Upper lobe of left lung (tissue), 6 donors: ENCODE results near the gene NOTCH3. TPM values are rescaled to one million over a fixed set of nuclear protein-coding genes. Genes with fewer than 3 reads are reported as not detected.

Experiments used
- ATAC-seq, 2 donors: fragments of 200-7000 bp; cut with Tn5 transposase; one replicate each; pipeline ENCODE4 v1.9.1; 2022; ENCODE audit warnings: mild to moderate bottlenecking in 2 of 2, moderate library complexity in 2 of 2; ENCODE audit not compliant: low FRiP score in 2 of 2
- DNase-seq, 2 donors: peaks; one replicate each; pipeline ENCODE4 v3.0.0-alpha.2; 2019 to 2020
- H3K27ac ChIP-seq, 4 donors: fragments of 200-600 bp; sonication (generic); one replicate each; pipeline ENCODE4 v1.5.1; 2016 to 2019
- H3K27me3 ChIP-seq, 4 donors: fragments of 200-600 bp; sonication (generic); one replicate each; pipeline ENCODE4 v1.5.1; 2017 to 2019
- H3K36me3 ChIP-seq, 4 donors: fragments of 200-600 bp; sonication (generic); one replicate each; pipeline ENCODE4 v1.5.1; 2016 to 2019
- H3K4me1 ChIP-seq, 4 donors: fragments of 200-600 bp; sonication (generic); one replicate each; pipeline ENCODE4 v1.5.1; 2018 to 2019
- H3K4me3 ChIP-seq, 4 donors: fragments of 200-600 bp; sonication (generic); one replicate each; pipeline ENCODE4 v1.5.1; 2017 to 2019; ENCODE audit warnings: mild to moderate bottlenecking in 2 of 4, moderate library complexity in 1 of 4
- H3K9me3 ChIP-seq, 4 donors: fragments of 200-600 bp; sonication (generic); one replicate each; pipeline ENCODE4 v1.5.1; 2018 to 2019
- EP300 ChIP-seq, 4 donors: sonication (generic); formaldehyde crosslinking; IDR thresholded peaks; one replicate each; pipeline ENCODE4 v1.5.1; 2017; ENCODE audit warnings: antibody characterized with exemption in 4 of 4, control low read depth in 2 of 4
- POLR2A ChIP-seq, 4 donors: fragments of 450-650 bp; IDR thresholded peaks; one replicate each; pipeline ENCODE4 v1.5.1; 2016 to 2017; ENCODE audit warnings: antibody characterized with exemption in 4 of 4, mild to moderate bottlenecking in 2 of 4
- POLR2AphosphoS5 ChIP-seq, 2 donors: sonication (generic); formaldehyde crosslinking; IDR thresholded peaks; one replicate each; pipeline ENCODE4 v1.5.1; 2017; ENCODE audit warnings: antibody characterized with exemption in 2 of 2
- WGBS, 2 donors: methylation state at CpG; one replicate each; pipeline ENCODE4 v1.1.5; 2017 to 2018; 5-methylcytosine and 5-hydroxymethylcytosine counted together
- total RNA-seq, 6 donors: library from RNA; depleted of rRNA in 4 of 6; stranded (reverse); fragments of >200 nt in 4 of 6; gene quantifications; one replicate each; pipeline versions ENCODE4 v1.1.0 to v1.2.1, GENCODE V29; 2016 to 2021
- TF ChIP-seq, protein P1 (sequence below), 6 experiments: fragments of 450-650 bp in 4 of 6; fragments of 200-600 bp in 2 of 6; sonication (generic) in 2 of 6; IDR thresholded peaks; one replicate each; pipeline ENCODE4 v1.5.1; 2016 to 2019; ENCODE audit warnings: antibody characterized with exemption in 6 of 6
- donor health status: DM: no; HTN: no; CAD: no; lungs with moderate emphysema.
- donor health status: DM: no; HTN: yes; CAD: no; lungs with severe emphysema.

NOTCH3 gene
- total RNA-seq, 6 donors from 2014 or later: 23.9 to 56.6 (median 43.1) TPM

DNA sequence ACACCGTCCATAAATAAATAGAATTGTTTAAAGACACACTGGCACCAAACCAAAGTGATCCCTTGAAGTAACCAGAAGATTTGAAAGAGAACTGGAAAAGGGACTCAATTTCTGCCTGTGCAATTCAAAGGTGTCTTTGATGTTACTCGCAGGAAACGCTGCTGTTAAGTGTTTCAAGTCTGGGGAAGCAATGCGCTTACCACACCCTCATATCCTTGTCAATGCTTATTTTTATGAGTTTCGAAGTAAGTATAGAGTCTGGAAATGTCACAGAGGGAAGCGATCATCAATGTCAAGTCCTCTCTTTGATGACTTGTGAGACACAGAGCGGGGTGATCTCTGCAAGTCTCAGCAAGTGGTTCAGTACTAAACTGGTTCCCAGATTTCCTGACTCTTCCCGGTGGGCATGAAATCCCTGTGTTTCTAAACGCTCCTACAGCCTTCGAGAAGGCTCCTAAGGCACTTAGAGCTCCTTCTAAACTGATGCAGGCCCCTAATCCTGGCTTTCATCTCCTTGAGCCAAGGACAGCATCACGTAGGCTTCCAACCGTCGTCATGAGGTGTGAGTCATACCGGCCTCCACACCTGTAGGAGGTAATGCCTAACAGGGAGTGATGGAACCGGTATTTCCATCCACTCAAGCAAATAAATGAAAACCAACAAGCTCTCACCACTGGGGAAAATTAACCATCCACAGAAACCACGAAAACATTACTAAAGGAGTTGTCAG is 70.8 kb downstream of the NOTCH3 start:
- H3K27ac ChIP-seq: no peak overlapping the region
- H3K4me1 ChIP-seq: peaks cover 0 to 6% (median 4%) of the 10 kb centered on the region in 4 donors
- DNase-seq (peak in 1 of 2 donors; percentile 41), ATAC-seq (no peak)
- H3K27me3 ChIP-seq: no peaks in the 10 kb centered on the region
- WGBS, 2 donors: 60 to 63% methylated on average over 16 of the region's 16 CpGs
- no peaks in the 10 kb centered on the region for H3K36me3 ChIP-seq
- H3K4me3 ChIP-seq: no peak overlapping the region
- H3K9me3 ChIP-seq: no peaks in the 10 kb centered on the region
- TF ChIP-seq POLR2A (IDR thresholded peaks at IDR 0.05) (no peak), EP300 (IDR thresholded peaks at IDR 0.05) (no peak), POLR2AphosphoS5 (IDR thresholded peaks at IDR 0.05) (no peak)
- TF ChIP-seq, protein P1, sequence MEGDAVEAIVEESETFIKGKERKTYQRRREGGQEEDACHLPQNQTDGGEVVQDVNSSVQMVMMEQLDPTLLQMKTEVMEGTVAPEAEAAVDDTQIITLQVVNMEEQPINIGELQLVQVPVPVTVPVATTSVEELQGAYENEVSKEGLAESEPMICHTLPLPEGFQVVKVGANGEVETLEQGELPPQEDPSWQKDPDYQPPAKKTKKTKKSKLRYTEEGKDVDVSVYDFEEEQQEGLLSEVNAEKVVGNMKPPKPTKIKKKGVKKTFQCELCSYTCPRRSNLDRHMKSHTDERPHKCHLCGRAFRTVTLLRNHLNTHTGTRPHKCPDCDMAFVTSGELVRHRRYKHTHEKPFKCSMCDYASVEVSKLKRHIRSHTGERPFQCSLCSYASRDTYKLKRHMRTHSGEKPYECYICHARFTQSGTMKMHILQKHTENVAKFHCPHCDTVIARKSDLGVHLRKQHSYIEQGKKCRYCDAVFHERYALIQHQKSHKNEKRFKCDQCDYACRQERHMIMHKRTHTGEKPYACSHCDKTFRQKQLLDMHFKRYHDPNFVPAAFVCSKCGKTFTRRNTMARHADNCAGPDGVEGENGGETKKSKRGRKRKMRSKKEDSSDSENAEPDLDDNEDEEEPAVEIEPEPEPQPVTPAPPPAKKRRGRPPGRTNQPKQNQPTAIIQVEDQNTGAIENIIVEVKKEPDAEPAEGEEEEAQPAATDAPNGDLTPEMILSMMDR (IDR thresholded peaks at IDR 0.05): no peak

GRCh38 chr19:15128162-15128770 is 72.5 kb downstream of the NOTCH3 start:
- no peak for DNase-seq
- no peaks in the 10 kb centered on the region for H3K9me3 ChIP-seq
- H3K4me3 ChIP-seq: no peak overlapping the region
- WGBS, 2 donors: 76 to 87% methylated on average over 6 of the region's 6 CpGs
- H3K4me1 ChIP-seq: peaks cover 12 to 23% (median 17%) of the 10 kb centered on the region in 4 donors
- ATAC-seq: no peak
- H3K36me3 ChIP-seq: no peaks in the 10 kb centered on the region
- TF ChIP-seq POLR2AphosphoS5 (IDR thresholded peaks at IDR 0.05): no peak
- TF ChIP-seq EP300 (IDR thresholded peaks at IDR 0.05): no peak
- TF ChIP-seq, protein P1 (IDR thresholded peaks at IDR 0.05): no peak
- TF ChIP-seq POLR2A (IDR thresholded peaks at IDR 0.05): no peak
- no peaks in the 10 kb centered on the region for H3K27me3 ChIP-seq
- no peak overlapping the region for H3K27ac ChIP-seq

DNA sequence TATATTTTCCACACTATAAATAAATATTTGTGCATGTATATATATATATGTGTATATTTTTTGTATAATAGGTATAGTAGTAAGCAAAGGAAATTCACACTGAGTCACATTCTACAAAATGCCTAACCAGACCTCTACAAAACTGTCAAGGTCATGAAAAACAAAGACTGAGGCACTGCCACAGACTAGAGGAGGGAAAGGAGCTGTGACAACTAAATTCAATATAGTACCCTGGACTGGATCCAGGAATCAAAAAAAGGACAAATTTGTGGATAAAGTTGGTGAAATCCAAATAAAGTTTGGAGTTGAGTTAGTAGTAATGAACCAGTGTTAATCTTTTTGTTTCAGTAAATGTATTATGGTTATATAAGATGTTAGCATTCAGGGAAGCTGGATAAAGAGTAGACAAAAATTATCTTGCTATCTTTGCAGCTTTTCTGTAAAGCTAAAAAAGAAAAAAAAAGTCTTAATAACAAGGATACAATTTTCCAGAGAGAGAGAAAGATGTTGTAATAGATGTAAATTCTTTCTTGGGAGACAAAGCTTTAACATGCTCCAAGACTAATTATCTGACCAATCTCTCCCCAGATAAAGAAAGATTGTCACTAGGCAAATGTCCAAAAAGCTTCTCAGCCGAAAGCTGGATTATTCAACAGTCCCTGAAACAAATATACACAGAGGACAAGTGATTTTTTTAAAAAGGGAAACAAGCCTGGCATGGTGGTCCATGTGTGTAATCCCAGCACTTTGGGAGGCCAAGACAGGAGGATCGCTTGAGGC is 74.5 kb downstream of the NOTCH3 start:
- Histone ChIP-seq H3K4me3 (peak overlapping the region in 3 of 4 donors; percentile 60 to 84 (median 75)), H3K27me3 (no peaks in the 10 kb centered on the region), H3K36me3 (peaks cover 0 to 14% (median 7%) of the 10 kb centered on the region in 4 donors), H3K9me3 (no peaks in the 10 kb centered on the region), H3K27ac (peak overlapping the region in 3 of 4 donors; percentile 88 to 95 (median 90)), H3K4me1 (peaks cover 12 to 26% (median 17%) of the 10 kb centered on the region in 4 donors)
- ATAC-seq (no peak), DNase-seq (no peak)
- WGBS, 2 donors: 62 to 70% methylated on average over 2 of the region's 2 CpGs
- TF ChIP-seq EP300 (IDR thresholded peaks at IDR 0.05) (no peak), POLR2A (IDR thresholded peaks at IDR 0.05) (no peak), POLR2AphosphoS5 (IDR thresholded peaks at IDR 0.05) (no peak)
- TF ChIP-seq, protein P1 (IDR thresholded peaks at IDR 0.05): no peak

GRCh38 chr19:15125232-15126067 is 75.3 kb downstream of the NOTCH3 start:
- peak overlapping the region; percentile 60 to 98 (median 80) for H3K4me3 ChIP-seq
- H3K4me1 ChIP-seq: peaks cover 12 to 26% (median 17%) of the 10 kb centered on the region in 4 donors
- DNase-seq (peak; percentile 98 to 99), ATAC-seq (peak; percentile 97 to 98)
- H3K27ac ChIP-seq: peak overlapping the region; percentile 88 to 95 (median 92)
- TF ChIP-seq POLR2AphosphoS5 (IDR thresholded peaks at IDR 0.05): peak; percentile 66 to 76
- peak in 1 of 4 donors; percentile 57 for TF ChIP-seq EP300 (IDR thresholded peaks at IDR 0.05)
- TF ChIP-seq, protein P1 (IDR thresholded peaks at IDR 0.05): peak in 4 of 6 experiments; percentile 41 to 58 (median 50)
- TF ChIP-seq POLR2A (IDR thresholded peaks at IDR 0.05): peak; percentile 32 to 70 (median 44)
- H3K27me3 ChIP-seq: no peaks in the 10 kb centered on the region
- 0 to 1% methylated on average over 19 to 48 of the region's 61 CpGs for WGBS, 2 donors
- H3K36me3 ChIP-seq: peaks cover 0 to 23% (median 13%) of the 10 kb centered on the region in 4 donors
- H3K9me3 ChIP-seq: no peaks in the 10 kb centered on the region
